Astrocyte (in vitro differentiated cells and primary cell): ENCODE results near the gene NUDT19. TPM values are rescaled to one million over a fixed set of nuclear protein-coding genes. Genes with fewer than 3 reads are reported as not detected.

ENCODE experiments used
- DNase-seq: peaks from one replicate; pipeline ENCODE4 v3.0.0-alpha.2; 2010; ENCODE audit warnings: low read depth
- FAIRE-seq: peaks from 2 replicates; lab custom pipeline; 2011; peaks lifted over from hg19 to GRCh38; lab: Jason Lieb, UNC
- H2AFZ ChIP-seq: 2 replicates; pipeline ENCODE4 v1.6.0; 2012; ENCODE audit warnings: low read depth, low read length, inconsistent platforms
- H3K27ac ChIP-seq: 2 replicates; pipeline ENCODE4 v1.5.1; 2011; ENCODE audit warnings: low read depth, low read length, inconsistent platforms
- H3K27me3 ChIP-seq: 2 replicates; pipeline ENCODE4 v1.6.0; 2011; ENCODE audit warnings: low read length, inconsistent platforms; ENCODE audit not compliant: insufficient read depth
- H3K36me3 ChIP-seq: 2 replicates; pipeline ENCODE4 v1.5.1; 2011; ENCODE audit warnings: low read length, inconsistent platforms; ENCODE audit not compliant: insufficient read depth
- H3K4me1 ChIP-seq: 2 replicates; pipeline ENCODE4 v1.5.1; 2011; ENCODE audit warnings: low read length, inconsistent platforms; ENCODE audit not compliant: insufficient read depth
- H3K4me2 ChIP-seq: 2 replicates; pipeline ENCODE4 v1.6.0; 2012; ENCODE audit warnings: low read length, inconsistent platforms
- H3K4me3 ChIP-seq: 2 replicates; pipeline ENCODE4 v1.5.1; 2011; ENCODE audit warnings: low read depth, mild to moderate bottlenecking, low read length, inconsistent platforms; ENCODE audit not compliant: insufficient read depth
- H3K79me2 ChIP-seq: 2 replicates; pipeline ENCODE4 v1.6.0; 2012; ENCODE audit warnings: mild to moderate bottlenecking, low read length, inconsistent platforms; ENCODE audit not compliant: insufficient read depth
- H3K9ac ChIP-seq: 2 replicates; pipeline ENCODE4 v1.6.0; 2012; ENCODE audit warnings: mild to moderate bottlenecking, low read length, inconsistent platforms
- H3K9me3 ChIP-seq: 2 replicates; pipeline ENCODE4 v1.5.1; 2012; ENCODE audit warnings: low read depth, mild to moderate bottlenecking, low read length, inconsistent platforms; ENCODE audit not compliant: insufficient read depth
- H4K20me1 ChIP-seq: 2 replicates; pipeline ENCODE4 v1.6.0; 2012; ENCODE audit warnings: low read length, inconsistent platforms; ENCODE audit not compliant: insufficient read depth
- H3K27ac Mint-ChIP-seq: one replicate; pipeline ENCODE4 v1.8.0; 2021; ENCODE audit warnings: mild to moderate bottlenecking, mixed read lengths; ENCODE audit not compliant: unreplicated experiment
- H3K27me3 Mint-ChIP-seq: one replicate; pipeline ENCODE4 v1.8.0; 2021; ENCODE audit warnings: low read depth, mixed read lengths; ENCODE audit not compliant: unreplicated experiment
- H3K36me3 Mint-ChIP-seq: one replicate; pipeline ENCODE4 v1.8.0; 2021; ENCODE audit warnings: low read depth, mixed read lengths; ENCODE audit not compliant: unreplicated experiment
- H3K4me1 Mint-ChIP-seq: one replicate; pipeline ENCODE4 v1.8.0; 2021; ENCODE audit warnings: low read depth, mixed read lengths; ENCODE audit not compliant: unreplicated experiment
- H3K4me3 Mint-ChIP-seq: one replicate; pipeline ENCODE4 v1.8.0; 2021; ENCODE audit warnings: mild to moderate bottlenecking, moderate library complexity, mixed read lengths; ENCODE audit not compliant: unreplicated experiment
- H3K9me3 Mint-ChIP-seq: one replicate; pipeline ENCODE4 v1.8.0; 2021; ENCODE audit warnings: mild to moderate bottlenecking, mixed read lengths; ENCODE audit not compliant: unreplicated experiment
- CTCF ChIP-seq: IDR thresholded peaks from 2 replicates; pipeline ENCODE4 v1.5.1; 2011; ENCODE audit warnings: low read depth, mild to moderate bottlenecking, inconsistent platforms, low read length, moderate library complexity; ENCODE audit not compliant: insufficient read depth
- EZH2 ChIP-seq: IDR thresholded peaks from 2 replicates; pipeline ENCODE4 v1.6.1; 2012; ENCODE audit warnings: mild to moderate bottlenecking, low read length, inconsistent platforms; ENCODE audit not compliant: insufficient read depth
- total RNA-seq: library from RNA; stranded (reverse); gene quantifications from 2 replicates; pipeline ENCODE4 v1.2.1, GENCODE V29; 2021

The NUDT19 gene
- total RNA-seq, 1 donor from 2014 or later = 4.0 TPM

- Mint-ChIP-seq H3K36me3 (no peaks in the 10 kb centered on the region), H3K27me3 (no peaks in the 10 kb centered on the region), H3K9me3 (peaks cover 2% of the 10 kb centered on the region), H3K4me3 (no peak overlapping the region), H3K4me1 (no peaks in the 10 kb centered on the region), H3K27ac (no peak overlapping the region)
- no peaks in the 10 kb centered on the region for H3K79me2 ChIP-seq
- no peaks in the 10 kb centered on the region for H3K4me1 ChIP-seq
- no peaks in the 10 kb centered on the region for H3K9me3 ChIP-seq
- no peak overlapping the region for H3K4me2 ChIP-seq
- H3K36me3 ChIP-seq = no peaks in the 10 kb centered on the region
- TF ChIP-seq CTCF (no peak), EZH2 (no peak)
- no peak overlapping the region for H3K27ac ChIP-seq
- no peak for DNase-seq
- H3K9ac ChIP-seq = no peak overlapping the region
- no peak for FAIRE-seq
- no peaks in the 10 kb centered on the region for H4K20me1 ChIP-seq
- H3K27me3 ChIP-seq = no peaks in the 10 kb centered on the region
- H2AFZ ChIP-seq = no peak overlapping the region
- H3K4me3 ChIP-seq = no peak overlapping the region
Observed at GRCh38 chr19:32720216-32720935, 28.8 kb downstream of the NUDT19 start.

GRCh38 chr19:32720936-32721250, 29.3 kb downstream of the NUDT19 start:
- Histone ChIP-seq H3K36me3 (no peaks in the 10 kb centered on the region), H2AFZ (no peak overlapping the region), H4K20me1 (no peaks in the 10 kb centered on the region), H3K4me3 (no peak overlapping the region), H3K4me1 (no peaks in the 10 kb centered on the region), H3K79me2 (no peaks in the 10 kb centered on the region), H3K4me2 (no peak overlapping the region), H3K27me3 (no peaks in the 10 kb centered on the region), H3K9me3 (no peaks in the 10 kb centered on the region), H3K27ac (no peak overlapping the region), H3K9ac (no peak overlapping the region)
- Mint-ChIP-seq H3K36me3 (no peaks in the 10 kb centered on the region), H3K4me1 (no peaks in the 10 kb centered on the region), H3K9me3 (peaks cover 4% of the 10 kb centered on the region), H3K27ac (no peak overlapping the region), H3K4me3 (no peak overlapping the region), H3K27me3 (no peaks in the 10 kb centered on the region)
- TF ChIP-seq CTCF (no peak), EZH2 (no peak)
- no peak for DNase-seq
- FAIRE-seq = no peak

- H3K27ac Mint-ChIP-seq = no peak overlapping the region
Observed at GRCh38 chr19:32735936-32736335, 44.3 kb downstream of the NUDT19 start.

More at GRCh38 chr19:32735936-32736335, 44.3 kb downstream of the NUDT19 start:
- DNase-seq (no peak), FAIRE-seq (no peak)
- H3K36me3 ChIP-seq = no peaks in the 10 kb centered on the region
- no peaks in the 10 kb centered on the region for H3K9me3 Mint-ChIP-seq
- no peak overlapping the region for H3K9ac ChIP-seq
- peaks cover 22% of the 10 kb centered on the region for H3K27me3 Mint-ChIP-seq
- H3K9me3 ChIP-seq = no peaks in the 10 kb centered on the region
- no peaks in the 10 kb centered on the region for H3K36me3 Mint-ChIP-seq
- no peak overlapping the region for H3K27ac ChIP-seq
- TF ChIP-seq CTCF (no peak), EZH2 (no peak)
- no peak overlapping the region for H3K4me3 Mint-ChIP-seq
- no peaks in the 10 kb centered on the region for H3K79me2 ChIP-seq
- H3K4me1 Mint-ChIP-seq = no peaks in the 10 kb centered on the region
- no peaks in the 10 kb centered on the region for H4K20me1 ChIP-seq
- H3K27me3 ChIP-seq = no peaks in the 10 kb centered on the region
- H3K4me2 ChIP-seq = no peak overlapping the region
- H3K4me1 ChIP-seq = no peaks in the 10 kb centered on the region
- H2AFZ ChIP-seq = no peak overlapping the region
- no peak overlapping the region for H3K4me3 ChIP-seq
